CD4-positive, alpha-beta T cell treated with Interleukin-1 beta for 1 hour (primary cell): ENCODE data around the gene CENPM.

ENCODE experiments used
- DNase-seq, 2 donors: peaks; one replicate each; pipeline ENCODE4 v3.0.0-alpha.2; 2020 to 2022

CENPM gene

DNA sequence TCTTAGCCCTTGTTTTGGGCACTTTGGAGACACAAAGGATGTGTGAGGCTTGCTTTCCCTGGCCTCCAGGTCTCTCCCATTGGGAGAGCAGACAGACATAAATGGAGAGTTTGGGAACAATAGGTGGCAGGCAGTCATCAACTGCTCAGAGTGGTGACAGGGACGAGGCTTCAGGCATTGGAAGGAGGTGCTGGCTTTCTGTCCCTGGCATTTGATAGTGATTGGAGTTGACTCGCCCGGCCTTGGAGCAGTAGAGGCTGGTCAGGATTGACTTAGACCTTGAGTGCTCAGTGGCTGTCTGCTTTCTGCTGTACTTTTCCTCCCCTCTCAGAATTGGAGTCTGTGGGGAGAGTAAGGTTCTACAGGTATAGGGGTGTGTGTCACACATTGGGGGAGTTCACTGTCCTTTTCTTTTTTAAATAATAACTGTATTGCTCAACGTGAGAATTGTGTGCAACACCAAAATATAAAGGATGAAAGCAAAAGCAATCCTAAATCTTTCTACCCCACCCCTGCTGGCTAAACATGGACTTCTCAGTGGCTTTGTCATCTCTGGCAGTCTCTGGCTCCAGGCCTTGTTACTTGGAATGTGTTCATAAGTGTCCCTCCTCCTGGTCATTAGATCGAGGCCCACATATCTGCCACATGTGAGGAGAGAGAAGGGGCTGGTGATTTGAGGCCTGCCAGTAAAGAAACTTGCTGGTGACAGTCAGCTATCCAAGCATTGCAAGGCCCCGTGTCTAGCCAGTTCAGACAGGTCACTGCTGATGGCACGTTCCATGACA is 53.2 kb downstream of the CENPM start:
- DNase-seq: no peak

DNA sequence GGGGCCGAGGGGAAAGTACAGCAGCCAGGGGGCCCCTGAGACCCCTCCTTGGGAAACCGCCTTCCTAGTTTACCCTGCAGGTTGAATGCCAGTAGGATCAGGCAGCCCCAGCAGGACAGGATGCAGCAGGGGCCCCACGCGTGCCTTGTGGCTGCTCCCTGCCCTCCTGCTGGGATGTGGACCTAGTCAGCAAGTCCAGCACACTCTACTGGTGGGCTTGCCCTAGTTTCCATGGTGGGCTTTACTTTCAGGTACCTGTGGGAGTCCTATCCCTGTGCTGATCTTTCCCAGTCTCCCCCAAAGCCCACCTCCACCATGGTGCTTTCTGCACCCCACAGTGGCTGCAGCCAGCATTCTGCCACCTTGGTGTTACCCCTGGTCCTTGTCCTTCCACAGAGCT is 54.2 kb downstream of the CENPM start:
- DNase-seq: no peak

DNA sequence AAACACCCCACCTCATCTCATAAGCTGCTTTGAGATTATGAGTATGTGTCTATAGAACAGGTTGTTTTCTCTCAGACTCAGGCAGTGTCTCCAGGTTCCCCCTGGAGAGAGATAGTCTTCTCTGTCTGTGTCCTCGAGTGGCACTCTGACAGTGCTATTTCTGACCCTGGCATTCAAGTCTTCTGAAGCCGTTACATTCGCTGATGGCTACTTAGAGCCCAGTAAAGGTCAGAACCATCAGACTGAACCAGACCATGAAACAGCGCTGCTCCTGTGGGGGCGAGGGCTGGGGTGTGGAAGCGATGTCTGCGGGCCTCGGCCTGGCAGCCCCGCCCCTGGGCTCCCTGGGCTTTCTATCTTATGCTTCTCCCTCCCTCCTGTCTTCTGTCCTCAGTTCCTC is 55.5 kb downstream of the CENPM start:
- no peak for DNase-seq
